DMS53 (cell line): ENCODE results near the gene PMEPA1.

Experiments
- DNase-seq: peaks from one replicate; lab custom pipeline; 2025; lab: John Stamatoyannopoulos, UW

PMEPA1 gene

GRCh38 chr20:57621421-57622200, 88.2 kb downstream of the PMEPA1 start:
- no peak for DNase-seq

GRCh38 chr20:57620999-57621398, 88.8 kb downstream of the PMEPA1 start:
- no peak for DNase-seq

GRCh38 chr20:57620274-57620990, 89.4 kb downstream of the PMEPA1 start, which contains the start of gene ZBP1:
Gene ZBP1 (minus strand): TSS chr20:57620426. CDS start chr20:57620295, 131 bp downstream.
- peak; percentile 14 for DNase-seq

- no peak for DNase-seq
Measured at GRCh38 chr20:57619051-57619831, 90.6 kb downstream of the PMEPA1 start.

GRCh38 chr20:57618764-57619050, 91.1 kb downstream of the PMEPA1 start:
- DNase-seq: no peak

- DNase-seq: no peak
Measured at GRCh38 chr20:57618091-57618763, 91.6 kb downstream of the PMEPA1 start.

- no peak for DNase-seq
Measured at GRCh38 chr20:57617079-57617795, 92.6 kb downstream of the PMEPA1 start.

- no peak for DNase-seq
Measured at GRCh38 chr20:57616143-57616951, 93.5 kb downstream of the PMEPA1 start.

GRCh38 chr20:57615445-57615811, 94.4 kb downstream of the PMEPA1 start:
- no peak for DNase-seq

- DNase-seq: no peak
Measured at GRCh38 chr20:57614490-57615444, 95.0 kb downstream of the PMEPA1 start.

- DNase-seq: no peak
Measured at GRCh38 chr20:57613481-57613921, 96.3 kb downstream of the PMEPA1 start.

GRCh38 chr20:57612916-57613315, 96.9 kb downstream of the PMEPA1 start:
- no peak for DNase-seq

GRCh38 chr20:57612436-57612835, 97.4 kb downstream of the PMEPA1 start:
- DNase-seq: no peak

- no peak for DNase-seq
Measured at GRCh38 chr20:57611586-57612311, 98.1 kb downstream of the PMEPA1 start.

GRCh38 chr20:57610261-57610952, 99.4 kb downstream of the PMEPA1 start:
- no peak for DNase-seq

GRCh38 chr20:57609842-57610167, 100.0 kb downstream of the PMEPA1 start:
- DNase-seq: no peak

- DNase-seq: no peak
Measured at GRCh38 chr20:57609086-57609841, 100.6 kb downstream of the PMEPA1 start.

GRCh38 chr20:57608516-57608915, 101.3 kb downstream of the PMEPA1 start:
- no peak for DNase-seq
